Left hindlimb (tissue), 1 donor: ENCODE measurements around the gene U2SURP.
"Not testable (repeated sequence)": the region's sequence is repeated elsewhere in the genome, so short reads cannot be mapped to it uniquely, and the experiment has no call there.

Experiments used
- DNase-seq: peaks from one replicate; pipeline ENCODE4 v3.0.0-alpha.2; 2018

U2SURP gene

GRCh38 chr3:143073983-143074382 lies 72.6 kb downstream of the U2SURP start:
- DNase-seq, result not testable (repeated sequence)

GRCh38 chr3:143078883-143079282 lies 77.5 kb downstream of the U2SURP start:
- DNase-seq, result no peak

- DNase-seq, result no peak
Observed at GRCh38 chr3:143080196-143080595, 78.8 kb downstream of the U2SURP start.

GRCh38 chr3:143081365-143081764 lies 80.0 kb downstream of the U2SURP start:
- DNase-seq, result no peak

- no peak for DNase-seq
Observed at GRCh38 chr3:143081844-143082778, 80.7 kb downstream of the U2SURP start.

- DNase-seq, result no peak
Observed at GRCh38 chr3:143083781-143084180, 82.4 kb downstream of the U2SURP start.

- no peak for DNase-seq
Observed at GRCh38 chr3:143084856-143085731, 83.7 kb downstream of the U2SURP start.

- no peak for DNase-seq
Observed at GRCh38 chr3:143088835-143089234, 87.5 kb downstream of the U2SURP start.

GRCh38 chr3:143089965-143090364 lies 88.6 kb downstream of the U2SURP start:
- DNase-seq, result no peak

GRCh38 chr3:143090486-143090885 lies 89.1 kb downstream of the U2SURP start:
- DNase-seq, result no peak

- no peak for DNase-seq
Observed at GRCh38 chr3:143090976-143091837, 89.8 kb downstream of the U2SURP start.

GRCh38 chr3:143092191-143092590 lies 90.8 kb downstream of the U2SURP start:
- no peak for DNase-seq

- DNase-seq, result no peak
Observed at GRCh38 chr3:143095813-143096212, 94.4 kb downstream of the U2SURP start.

- no peak for DNase-seq
Observed at GRCh38 chr3:143098032-143098764, 96.8 kb downstream of the U2SURP start.

GRCh38 chr3:143099210-143099609 lies 97.8 kb downstream of the U2SURP start:
- no peak for DNase-seq

- DNase-seq, result no peak
Observed at GRCh38 chr3:143099690-143100089, 98.3 kb downstream of the U2SURP start.

- no peak for DNase-seq
Observed at GRCh38 chr3:143100451-143100850, 99.1 kb downstream of the U2SURP start.

- no peak for DNase-seq
Observed at GRCh38 chr3:143101792-143102381, 100.5 kb downstream of the U2SURP start.

GRCh38 chr3:143103652-143104051 lies 102.3 kb downstream of the U2SURP start:
- DNase-seq, result no peak

GRCh38 chr3:143105170-143105569 lies 103.8 kb downstream of the U2SURP start:
- DNase-seq, result no peak

GRCh38 chr3:143109861-143110260 lies 108.5 kb downstream of the U2SURP start:
- DNase-seq, result no peak
